K562 (cell line): ENCODE measurements around the gene PLA2G2C. TPM values are rescaled to one million over a fixed set of nuclear protein-coding genes. Genes with fewer than 3 reads are reported as not detected.

ENCODE experiments used
- ATF7 ChIP-seq: fragments of 450-650 bp; IDR thresholded peaks from 2 replicates; pipeline ENCODE4 v1.7.1; 2014; ENCODE audit warnings: mild to moderate bottlenecking, moderate library complexity
- CBFA2T3 ChIP-seq: fragments of 450-650 bp; IDR thresholded peaks from 2 replicates; pipeline ENCODE4 v1.6.1; 2017
- CHAMP1 ChIP-seq: fragments of 450-650 bp; IDR thresholded peaks from 2 replicates; pipeline ENCODE4 v1.6.1; 2016; ENCODE audit warnings: mild to moderate bottlenecking
- CHD4 ChIP-seq: fragments of 200-600 bp; sonication (generic); IDR thresholded peaks from 3 replicates; pipeline ENCODE4 v1.6.1; 2012; ENCODE audit warnings: low read depth, mild to moderate bottlenecking, mixed read lengths, low read length, inconsistent platforms; ENCODE audit not compliant: insufficient read depth, insufficient replicate concordance, poor library complexity, severe bottlenecking
- CTBP1 ChIP-seq: fragments of 450-650 bp; IDR thresholded peaks from 2 replicates; pipeline ENCODE4 v1.6.1; 2016; ENCODE audit warnings: borderline replicate concordance
- E2F3 ChIP-seq: fragments of 250-450 bp; sonication (Bioruptor Pico); IDR thresholded peaks from 2 replicates; pipeline ENCODE4 v1.4.0; 2020; ENCODE audit warnings: mild to moderate bottlenecking
- EGR1 ChIP-seq: fragments of 450-650 bp; conservative IDR thresholded peaks from 2 replicates; pipeline ENCODE4 v1.6.1; 2017; ENCODE audit warnings: mild to moderate bottlenecking
- ETV5 ChIP-seq: sonication (generic); formaldehyde crosslinking; IDR thresholded peaks from 2 replicates; pipeline ENCODE4 v1.4.0; 2020; ENCODE audit warnings: low read depth, mild to moderate bottlenecking, missing genetic modification reagents
- EZH2 ChIP-seq: IDR thresholded peaks from 2 replicates; pipeline ENCODE4 v1.6.1; 2012; ENCODE audit warnings: low read depth, mild to moderate bottlenecking, inconsistent platforms, low read length, borderline replicate concordance
- HDAC1 ChIP-seq, 2 experiments: fragments of 450-650 bp; IDR thresholded peaks; 2 replicates each; pipeline ENCODE4 v1.6.1; 2016 to 2017; ENCODE audit warnings: inconsistent platforms in 1 of 2, mild to moderate bottlenecking in 1 of 2, moderate library complexity in 1 of 2
- HDAC2 ChIP-seq: fragments of 450-650 bp; IDR thresholded peaks from 2 replicates; pipeline ENCODE4 v1.6.1; 2016; ENCODE audit warnings: mild to moderate bottlenecking
- LCOR ChIP-seq: sonication (generic); formaldehyde crosslinking; IDR thresholded peaks from 2 replicates; pipeline ENCODE4 v1.8.0; 2022; ENCODE audit warnings: mild to moderate bottlenecking, missing genetic modification reagents
- NFRKB ChIP-seq: fragments of 450-650 bp; IDR thresholded peaks from 2 replicates; pipeline ENCODE4 v1.6.1; 2016; ENCODE audit warnings: low read depth
- PATZ1 ChIP-seq: fragments of 250-450 bp; sonication (Bioruptor Pico); IDR thresholded peaks from 2 replicates; pipeline ENCODE4 v1.5.0; 2020; ENCODE audit warnings: mild to moderate bottlenecking, borderline replicate concordance
- PCBP1 ChIP-seq: fragments of 200-400 bp; formaldehyde crosslinking; IDR thresholded peaks from 2 replicates; pipeline ENCODE4 v1.6.1; 2018; ENCODE audit warnings: mild to moderate bottlenecking, low read depth, low read length; ENCODE audit not compliant: poor library complexity, severe bottlenecking
- RBM25 ChIP-seq: fragments of 200-400 bp; formaldehyde crosslinking; IDR thresholded peaks from 2 replicates; pipeline ENCODE4 v1.6.1; 2018; ENCODE audit warnings: low read length, low read depth, moderate library complexity; ENCODE audit not compliant: severe bottlenecking
- TRIM24 ChIP-seq, 2 experiments: fragments of 450-650 bp; IDR thresholded peaks; 2 replicates each; pipeline ENCODE4 v1.6.1; 2016
- ZNF224 ChIP-seq: sonication (generic); formaldehyde crosslinking; IDR thresholded peaks from 2 replicates; pipeline ENCODE4 v1.8.0; 2022; ENCODE audit warnings: mild to moderate bottlenecking, missing genetic modification reagents
- ZNF274 ChIP-seq: IDR thresholded peaks from 2 replicates; pipeline ENCODE4 v1.6.1; 2011; ENCODE audit warnings: low read depth, mild to moderate bottlenecking, low read length, moderate library complexity, borderline replicate concordance
- polyA plus RNA-seq, 8 experiments: library from polyadenylated mRNA; depleted of rRNA in 4 of 8; stranded (reverse) in 5 of 8; unstranded in 3 of 8; fragments of >200 nt; fragmentation: Nextera tagmentation in 2 of 8; fragmentation: Illumina TruSeq in 1 of 8; extraction: Ambion mirVana in 2 of 8; extraction: Trizol in 1 of 8; gene quantifications; 2 replicates each; pipeline versions ENCODE4 v1.2.1 to v1.2.3, GENCODE V29; 2011 to 2014; ENCODE audit warnings: inconsistent platforms in 1 of 8, missing spikeins in 1 of 8
- total RNA-seq, 7 experiments: library from RNA; depleted of rRNA in 6 of 7; stranded (reverse); fragments of >200 nt in 6 of 7; fragmentation: Illumina TruSeq in 2 of 7; extraction: Trizol in 2 of 7; gene quantifications; 2 replicates each; pipeline versions ENCODE4 v1.2.1 to v1.2.3, GENCODE V29; 2011 to 2021; ENCODE audit warnings: low replicate concordance in 1 of 7
- TF ChIP-seq, protein P1 (sequence below): fragments of 250-450 bp; sonication (Bioruptor Pico); IDR thresholded peaks from 2 replicates; pipeline ENCODE4 v1.5.0; 2021; ENCODE audit warnings: mild to moderate bottlenecking, borderline replicate concordance

PLA2G2C gene
- total and polyA plus RNA-seq, 9 of the 15 experiments (the other 6 are each of a cell fraction or from before 2014, with no cell fraction given): 0.14 to 0.49 (median 0.21) TPM

- TF ChIP-seq TRIM24 (IDR thresholded peaks at IDR 0.05) (peak; percentile 88 to 92), HDAC1 (IDR thresholded peaks at IDR 0.05) (peak; percentile 36 to 56; a peak in 3 of 4 replicates), PATZ1 (no peak), E2F3 (CRISPR knock-in tag) (no peak), EZH2 (no peak), CTBP1 (peak; percentile 79), PCBP1 (no peak), HDAC2 (peak; percentile 83; the same call in 1 of the 2 replicates), LCOR (no peak), CBFA2T3 (peak; percentile 99), RBM25 (peak; percentile 72), NFRKB (no peak), CHD4 (no peak), ZNF224 (no peak), ZNF274 (no peak), ETV5 (no peak), ATF7 (peak; percentile 65), EGR1 (no peak), CHAMP1 (peak; percentile 90)
- TF ChIP-seq, protein P1, sequence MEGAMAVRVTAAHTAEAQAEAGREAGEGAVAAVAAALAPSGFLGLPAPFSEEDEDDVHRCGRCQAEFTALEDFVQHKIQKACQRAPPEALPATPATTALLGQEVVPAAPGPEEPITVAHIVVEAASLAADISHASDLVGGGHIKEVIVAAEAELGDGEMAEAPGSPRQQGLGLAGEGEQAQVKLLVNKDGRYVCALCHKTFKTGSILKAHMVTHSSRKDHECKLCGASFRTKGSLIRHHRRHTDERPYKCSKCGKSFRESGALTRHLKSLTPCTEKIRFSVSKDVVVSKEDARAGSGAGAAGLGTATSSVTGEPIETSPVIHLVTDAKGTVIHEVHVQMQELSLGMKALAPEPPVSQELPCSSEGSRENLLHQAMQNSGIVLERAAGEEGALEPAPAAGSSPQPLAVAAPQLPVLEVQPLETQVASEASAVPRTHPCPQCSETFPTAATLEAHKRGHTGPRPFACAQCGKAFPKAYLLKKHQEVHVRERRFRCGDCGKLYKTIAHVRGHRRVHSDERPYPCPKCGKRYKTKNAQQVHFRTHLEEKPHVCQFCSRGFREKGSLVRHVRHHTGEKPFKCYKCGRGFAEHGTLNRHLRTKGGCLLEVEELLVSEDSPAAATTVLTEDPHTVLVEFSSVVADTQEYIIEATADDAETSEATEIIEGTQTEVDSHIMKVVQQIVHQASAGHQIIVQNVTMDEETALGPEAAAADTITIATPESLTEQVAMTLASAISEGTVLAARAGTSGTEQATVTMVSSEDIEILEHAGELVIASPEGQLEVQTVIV (CRISPR knock-in tag): no peak
Observed at GRCh38 chr1:20198918-20199317, 12.6 kb upstream of the PLA2G2C start (continued).
